ENCODE data around the gene SHISA2.

DNA sequence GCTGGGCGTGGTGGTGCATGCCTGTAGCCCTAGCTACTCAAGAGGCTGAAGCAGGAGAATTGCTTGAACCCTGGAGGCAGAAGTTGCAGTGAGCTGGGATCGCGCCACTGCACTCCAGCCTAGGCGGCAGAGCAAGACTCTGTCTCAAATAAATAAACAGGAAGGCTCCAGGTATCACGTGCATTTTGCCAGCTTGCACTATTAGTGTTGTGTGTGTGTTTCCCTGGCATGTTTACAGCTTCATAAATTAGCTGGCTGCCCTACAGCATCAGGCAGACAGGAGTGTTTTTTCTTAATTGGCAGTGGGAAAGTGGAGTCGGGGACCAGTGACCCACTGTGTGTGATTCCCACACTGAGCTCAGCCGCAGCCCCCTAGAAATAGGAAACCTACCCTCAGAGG is 32.6 kb downstream of the SHISA2 start:
- TF ChIP-seq, protein P1, sequence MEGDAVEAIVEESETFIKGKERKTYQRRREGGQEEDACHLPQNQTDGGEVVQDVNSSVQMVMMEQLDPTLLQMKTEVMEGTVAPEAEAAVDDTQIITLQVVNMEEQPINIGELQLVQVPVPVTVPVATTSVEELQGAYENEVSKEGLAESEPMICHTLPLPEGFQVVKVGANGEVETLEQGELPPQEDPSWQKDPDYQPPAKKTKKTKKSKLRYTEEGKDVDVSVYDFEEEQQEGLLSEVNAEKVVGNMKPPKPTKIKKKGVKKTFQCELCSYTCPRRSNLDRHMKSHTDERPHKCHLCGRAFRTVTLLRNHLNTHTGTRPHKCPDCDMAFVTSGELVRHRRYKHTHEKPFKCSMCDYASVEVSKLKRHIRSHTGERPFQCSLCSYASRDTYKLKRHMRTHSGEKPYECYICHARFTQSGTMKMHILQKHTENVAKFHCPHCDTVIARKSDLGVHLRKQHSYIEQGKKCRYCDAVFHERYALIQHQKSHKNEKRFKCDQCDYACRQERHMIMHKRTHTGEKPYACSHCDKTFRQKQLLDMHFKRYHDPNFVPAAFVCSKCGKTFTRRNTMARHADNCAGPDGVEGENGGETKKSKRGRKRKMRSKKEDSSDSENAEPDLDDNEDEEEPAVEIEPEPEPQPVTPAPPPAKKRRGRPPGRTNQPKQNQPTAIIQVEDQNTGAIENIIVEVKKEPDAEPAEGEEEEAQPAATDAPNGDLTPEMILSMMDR (IDR thresholded peaks at IDR 0.05), result no peak
- no peak for TF ChIP-seq POLR2A (IDR thresholded peaks at IDR 0.05)
